ENCODE results near the gene ROBO1. TPM values are rescaled to one million over a fixed set of nuclear protein-coding genes. Genes with fewer than 3 reads are reported as not detected.

The ROBO1 gene
- total and polyA plus RNA-seq, 2 of the 13 experiments (the other 11 are each of a cell fraction or from before 2014, with no cell fraction given): 52.2 to 71.0 TPM

- no peaks in the 10 kb centered on the region for H3K27me3 ChIP-seq (ENCODE audit: control insufficient read depth in 1 of 2, insufficient read depth in 2 of 2, low read length in 2 of 2)
- peaks cover 20% of the 10 kb centered on the region for H3K9me3 ChIP-seq (ENCODE audit: low read length)
- intact Hi-C loops (cut with micrococcal nuclease; ENCODE audit: unreplicated experiment): no loop called here
- FAIRE-seq (no peak), ATAC-seq (no peak), DNase-seq (ENCODE audit: low spot score) (peak; percentile 40)
- no TSS peak for BruUV-seq (replicated peaks)
- H3K4me1 ChIP-seq (ENCODE audit: insufficient read depth, low read length): no peaks in the 10 kb centered on the region
- H3K79me2 ChIP-seq (ENCODE audit: insufficient read depth, low read length): no peaks in the 10 kb centered on the region
- no peak overlapping the region for H2AFZ ChIP-seq (ENCODE audit: low read length)
- H4K20me1 ChIP-seq (ENCODE audit: insufficient read depth, low read length): no peaks in the 10 kb centered on the region
- no peak overlapping the region for H3K4me2 ChIP-seq (ENCODE audit: low read depth, low read length)
- in situ Hi-C loops (cut with HindIII; ENCODE audit: extremely low pct_ligation_motif_present, low pct_unique_long_range_greater_than_20kb): no loop called here
- ChIA-PET POLR2A (no interaction called here), CTCF (ENCODE audit: low intra/inter-chr PET ratio, low total read pairs) (no interaction called here)
- no peak overlapping the region for H3K9ac ChIP-seq (ENCODE audit: insufficient read depth, low read depth, low read length)
- no peak overlapping the region for H3K4me3 ChIP-seq (replicated peaks in 1 of 3; ENCODE audit: insufficient read depth in 1 of 3, low read depth in 2 of 3, low read length in 3 of 3)
- no peaks in the 10 kb centered on the region for H3K36me3 ChIP-seq (replicated peaks in 1 of 2; ENCODE audit: control insufficient read depth in 1 of 2, insufficient read depth in 2 of 2, low read length in 2 of 2)
- no peak for TF ChIP-seq ZNF136 (CRISPR knock-in tag; IDR thresholded peaks at IDR 0.05; ENCODE audit: low read depth)
- no peak for TF ChIP-seq PPARG (CRISPR knock-in tag; conservative IDR thresholded peaks at IDR 0.05)
- TF ChIP-seq JARID2 (CRISPR knock-in tag; IDR thresholded peaks at IDR 0.05; ENCODE audit: insufficient replicate concordance): no peak
- TF ChIP-seq ZNF225 (CRISPR knock-in tag; IDR thresholded peaks at IDR 0.05): no peak
- peak; percentile 96 for TF ChIP-seq SETDB1 (CRISPR knock-in tag; IDR thresholded peaks at IDR 0.05; ENCODE audit: borderline replicate concordance)
- no peak overlapping the region for H3K27ac ChIP-seq (ENCODE audit: extremely low read length, insufficient read depth, low read length)
- 41% methylated on average over 9 of the region's 9 CpGs for WGBS (ENCODE audit: low lambda C conversion rate)
Observed at GRCh38 chr3:79052054-79052681, 715.6 kb downstream of the ROBO1 start.

- ChIA-PET CTCF (ENCODE audit: low intra/inter-chr PET ratio, low total read pairs) (no interaction called here), POLR2A (no interaction called here)
- DNase-seq (ENCODE audit: low spot score) (no peak), FAIRE-seq (no peak), ATAC-seq (no peak)
- BruUV-seq (replicated peaks): no TSS peak
- Histone ChIP-seq H3K4me1 (ENCODE audit: insufficient read depth, low read length) (no peaks in the 10 kb centered on the region), H3K9me3 (ENCODE audit: low read length) (peaks cover 9% of the 10 kb centered on the region), H3K79me2 (ENCODE audit: insufficient read depth, low read length) (no peaks in the 10 kb centered on the region), H2AFZ (ENCODE audit: low read length) (no peak overlapping the region), H3K36me3 (replicated peaks in 1 of 2; ENCODE audit: control insufficient read depth in 1 of 2, insufficient read depth in 2 of 2, low read length in 2 of 2) (no peaks in the 10 kb centered on the region), H3K4me3 (replicated peaks in 1 of 3; ENCODE audit: insufficient read depth in 1 of 3, low read depth in 2 of 3, low read length in 3 of 3) (no peak overlapping the region), H3K4me2 (ENCODE audit: low read depth, low read length) (no peak overlapping the region), H3K27ac (ENCODE audit: extremely low read length, insufficient read depth, low read length) (no peak overlapping the region), H3K27me3 (ENCODE audit: control insufficient read depth in 1 of 2, insufficient read depth in 2 of 2, low read length in 2 of 2) (no peaks in the 10 kb centered on the region), H3K9ac (ENCODE audit: insufficient read depth, low read depth, low read length) (no peak overlapping the region), H4K20me1 (ENCODE audit: insufficient read depth, low read length) (no peaks in the 10 kb centered on the region)
- WGBS (ENCODE audit: low lambda C conversion rate): 20% methylated on average over 4 of the region's 4 CpGs
- intact Hi-C loops (cut with micrococcal nuclease; ENCODE audit: unreplicated experiment) (no loop called here), in situ Hi-C loops (cut with HindIII; ENCODE audit: extremely low pct_ligation_motif_present, low pct_unique_long_range_greater_than_20kb) (no loop called here)
- TF ChIP-seq REPIN1 (CRISPR knock-in tag; IDR thresholded peaks at IDR 0.05; ENCODE audit: borderline replicate concordance, low read depth): no peak
Observed at GRCh38 chr3:79047581-79047980, 720.2 kb downstream of the ROBO1 start.
